ENCODE measurements around the gene COL6A2.

The COL6A2 gene

GRCh38 chr21:46128106-46128932 lies 30.4 kb downstream of the COL6A2 start:
- no peak for TF ChIP-seq ZBTB7A (IDR thresholded peaks at IDR 0.05; ENCODE audit: low read depth)
- no peak for TF ChIP-seq EGR1 (IDR thresholded peaks at IDR 0.05)
- TF ChIP-seq CREB1 (IDR thresholded peaks at IDR 0.05; ENCODE audit: low read depth): no peak
- no peak for TF ChIP-seq FOXM1 (IDR thresholded peaks at IDR 0.05; ENCODE audit: borderline replicate concordance, low read depth)
- TF ChIP-seq YY1 (IDR thresholded peaks at IDR 0.05; ENCODE audit: low read depth): no peak
- no peak for TF ChIP-seq CEBPB (IDR thresholded peaks at IDR 0.05)
- TF ChIP-seq TAF1 (IDR thresholded peaks at IDR 0.05; ENCODE audit: low read depth): no peak

DNA sequence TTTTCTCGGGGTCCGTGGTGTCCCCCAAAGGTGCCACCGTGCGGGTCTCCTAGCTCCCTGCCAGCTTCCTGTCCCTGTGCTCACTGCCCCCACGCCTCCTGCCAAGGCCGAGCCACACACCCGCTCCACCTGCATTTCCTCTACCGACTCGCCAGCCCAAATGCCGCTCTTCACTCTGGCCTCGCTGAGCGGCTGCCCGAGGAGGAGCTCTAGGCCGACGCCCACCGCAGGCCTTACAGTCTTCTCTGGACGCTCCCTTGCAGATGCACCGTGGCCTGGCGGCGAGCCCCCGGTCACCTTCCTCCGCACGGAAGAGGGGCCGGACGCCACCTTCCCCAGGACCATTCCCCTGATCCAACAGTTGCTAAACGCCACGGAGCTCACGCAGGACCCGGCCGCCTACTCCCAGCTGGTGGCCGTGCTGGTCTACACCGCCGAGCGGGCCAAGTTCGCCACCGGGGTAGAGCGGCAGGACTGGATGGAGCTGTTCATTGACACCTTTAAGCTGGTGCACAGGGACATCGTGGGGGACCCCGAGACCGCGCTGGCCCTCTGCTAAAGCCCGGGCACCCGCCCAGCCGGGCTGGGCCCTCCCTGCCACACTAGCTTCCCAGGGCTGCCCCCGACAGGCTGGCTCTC lies 31.1 kb downstream of the COL6A2 start:
- TF ChIP-seq TCF12 (IDR thresholded peaks at IDR 0.05; ENCODE audit: low read depth) (no peak), TAF1 (IDR thresholded peaks at IDR 0.05; ENCODE audit: low read depth) (no peak), TEAD4 (IDR thresholded peaks at IDR 0.05) (no peak), CREB1 (IDR thresholded peaks at IDR 0.05; ENCODE audit: low read depth) (no peak), YY1 (IDR thresholded peaks at IDR 0.05; ENCODE audit: low read depth) (no peak), EP300 (IDR thresholded peaks at IDR 0.05; ENCODE audit: borderline replicate concordance) (no peak), CEBPB (IDR thresholded peaks at IDR 0.05) (no peak), FOXM1 (IDR thresholded peaks at IDR 0.05; ENCODE audit: borderline replicate concordance, low read depth) (no peak), REST (IDR thresholded peaks at IDR 0.05; ENCODE audit: low read depth) (no peak), NFIC (IDR thresholded peaks at IDR 0.05) (no peak), RAD21 (IDR thresholded peaks at IDR 0.05; ENCODE audit: low read depth) (no peak), ZBTB7A (IDR thresholded peaks at IDR 0.05; ENCODE audit: low read depth) (no peak), EGR1 (IDR thresholded peaks at IDR 0.05) (no peak)
- TF ChIP-seq, protein P1, sequence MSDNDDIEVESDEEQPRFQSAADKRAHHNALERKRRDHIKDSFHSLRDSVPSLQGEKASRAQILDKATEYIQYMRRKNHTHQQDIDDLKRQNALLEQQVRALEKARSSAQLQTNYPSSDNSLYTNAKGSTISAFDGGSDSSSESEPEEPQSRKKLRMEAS (IDR thresholded peaks at IDR 0.05): no peak
- TF ChIP-seq, protein P2, sequence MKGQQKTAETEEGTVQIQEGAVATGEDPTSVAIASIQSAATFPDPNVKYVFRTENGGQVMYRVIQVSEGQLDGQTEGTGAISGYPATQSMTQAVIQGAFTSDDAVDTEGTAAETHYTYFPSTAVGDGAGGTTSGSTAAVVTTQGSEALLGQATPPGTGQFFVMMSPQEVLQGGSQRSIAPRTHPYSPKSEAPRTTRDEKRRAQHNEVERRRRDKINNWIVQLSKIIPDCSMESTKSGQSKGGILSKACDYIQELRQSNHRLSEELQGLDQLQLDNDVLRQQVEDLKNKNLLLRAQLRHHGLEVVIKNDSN (IDR thresholded peaks at IDR 0.05): no peak

DNA sequence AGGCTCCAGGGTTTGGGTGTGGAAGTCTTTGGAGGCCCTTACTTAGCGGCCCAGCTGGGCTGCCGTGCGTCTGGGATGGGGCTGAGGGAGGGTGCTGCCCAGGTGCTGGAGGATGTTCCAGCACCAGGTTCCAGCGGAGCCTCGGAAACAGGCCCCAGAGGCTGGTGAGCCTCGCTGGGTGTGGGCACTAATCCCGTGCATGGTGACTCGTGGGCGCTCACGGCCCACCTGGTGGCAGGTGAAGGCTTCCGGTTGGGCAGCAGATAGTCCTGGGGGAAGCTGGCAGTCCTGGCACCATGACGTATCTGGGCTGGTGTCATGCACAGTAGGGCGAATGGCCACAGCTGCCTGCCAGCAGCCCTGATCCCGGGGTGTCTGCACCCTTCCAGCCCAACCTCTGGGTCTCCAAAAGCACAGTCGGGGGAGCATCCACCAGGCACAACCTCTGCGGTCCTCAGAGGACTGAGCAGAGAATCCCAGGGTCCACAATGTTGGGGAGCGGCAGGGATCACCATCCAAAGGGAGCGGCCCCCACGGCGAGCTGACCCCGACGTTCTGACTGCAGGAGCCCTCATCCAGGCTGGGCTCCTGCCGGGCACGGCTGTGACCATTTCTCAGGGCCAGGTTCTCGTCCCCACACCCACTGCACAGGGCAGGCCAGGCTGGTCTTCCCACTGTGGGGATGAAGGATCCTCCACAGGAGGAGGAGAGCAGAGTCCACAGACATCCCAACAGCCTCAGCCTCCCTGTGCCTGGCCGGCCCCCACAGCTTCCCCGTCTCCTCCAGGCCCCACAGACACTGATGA lies 32.1 kb downstream of the COL6A2 start:
- TF ChIP-seq, protein P2 (IDR thresholded peaks at IDR 0.05): no peak

DNA sequence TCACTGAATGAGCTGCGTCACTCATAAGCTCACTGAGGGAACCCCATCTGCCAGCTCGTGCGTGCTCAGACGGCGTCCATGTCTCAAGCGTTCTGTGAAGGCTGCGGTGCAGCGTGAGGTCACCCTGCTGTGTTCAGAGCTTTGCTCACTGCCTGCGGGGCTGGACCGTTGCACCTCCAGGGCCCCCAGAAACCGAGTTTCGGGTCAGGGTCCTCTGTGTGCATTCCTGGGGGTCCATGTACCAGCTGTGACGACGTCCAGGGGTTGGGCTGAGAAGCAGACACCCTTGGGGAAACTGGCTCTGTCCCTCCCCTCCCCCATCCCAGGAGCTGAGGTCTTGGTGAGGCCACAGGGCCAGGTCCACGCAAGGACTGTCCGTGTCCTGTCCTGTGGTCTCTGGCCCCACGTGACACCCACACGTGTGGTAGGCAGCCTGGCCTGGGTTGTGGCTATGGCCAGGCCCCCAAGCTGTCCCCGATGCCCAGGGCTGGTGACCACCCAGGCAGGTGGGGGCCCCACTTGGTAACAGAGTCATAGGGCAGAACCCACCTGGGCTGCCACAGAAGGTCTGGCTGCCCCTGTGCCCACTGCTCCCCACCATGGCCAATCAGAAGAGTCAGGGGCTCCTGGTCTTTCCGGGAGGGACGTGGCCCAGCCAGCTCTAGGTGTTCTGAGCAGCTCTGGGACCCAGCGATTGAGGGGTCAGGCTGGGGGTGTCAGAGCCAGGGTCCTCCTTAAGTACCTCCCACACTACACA lies 33.1 kb downstream of the COL6A2 start:
- TF ChIP-seq YY1 (IDR thresholded peaks at IDR 0.05; ENCODE audit: low read depth): no peak

DNA sequence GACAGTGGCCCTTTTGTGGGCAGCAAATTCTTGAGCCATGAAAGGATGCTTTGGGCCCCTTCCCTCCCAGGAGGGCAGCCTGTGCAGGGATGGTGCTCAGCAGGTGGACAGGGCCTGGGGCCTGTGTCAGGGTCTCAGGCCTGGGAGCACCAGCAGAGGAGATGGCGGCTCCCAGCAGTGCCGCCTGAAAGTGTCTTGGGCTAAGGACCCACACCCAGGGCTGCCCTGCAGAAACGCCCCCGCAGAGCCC lies 33.6 kb downstream of the COL6A2 start:
- TF ChIP-seq YY1 (IDR thresholded peaks at IDR 0.05; ENCODE audit: low read depth) (no peak), EGR1 (IDR thresholded peaks at IDR 0.05) (no peak), FOXM1 (IDR thresholded peaks at IDR 0.05; ENCODE audit: borderline replicate concordance, low read depth) (no peak), TAF1 (IDR thresholded peaks at IDR 0.05; ENCODE audit: low read depth) (no peak), TCF12 (IDR thresholded peaks at IDR 0.05; ENCODE audit: low read depth) (no peak), REST (IDR thresholded peaks at IDR 0.05; ENCODE audit: low read depth) (no peak), NFIC (IDR thresholded peaks at IDR 0.05) (no peak), CREB1 (IDR thresholded peaks at IDR 0.05; ENCODE audit: low read depth) (no peak), RAD21 (IDR thresholded peaks at IDR 0.05; ENCODE audit: low read depth) (no peak), EP300 (IDR thresholded peaks at IDR 0.05; ENCODE audit: borderline replicate concordance) (no peak), ZBTB7A (IDR thresholded peaks at IDR 0.05; ENCODE audit: low read depth) (no peak), CEBPB (IDR thresholded peaks at IDR 0.05) (no peak), TEAD4 (IDR thresholded peaks at IDR 0.05) (no peak)
- TF ChIP-seq, protein P1 (IDR thresholded peaks at IDR 0.05): no peak
- TF ChIP-seq, protein P2 (IDR thresholded peaks at IDR 0.05): no peak

Data from Ishikawa (cell line).